ENCODE measurements around the gene ADPRS.

Gene ADPRS

GRCh38 chr1:36139521-36139920, 50.8 kb downstream of the ADPRS start:
- Histone ChIP-seq H3K9me3 (ENCODE audit: control insufficient read depth in 2 of 2, low read length in 2 of 2) (no peaks in the 10 kb centered on the region), H3K27ac (ENCODE audit: low read depth in 2 of 2, low read length in 2 of 2) (no peak overlapping the region), H3K9ac (ENCODE audit: low read depth in 1 of 2, low read length in 2 of 2) (no peak overlapping the region), H3K27me3 (ENCODE audit: control insufficient read depth in 2 of 2, insufficient read depth in 2 of 2, low read length in 2 of 2) (no peaks in the 10 kb centered on the region), H3K4me1 (ENCODE audit: control insufficient read depth in 2 of 2, insufficient read depth in 2 of 2, low read length in 2 of 2) (peaks cover 2 to 4% of the 10 kb centered on the region in 2 donors), H3K36me3 (ENCODE audit: control insufficient read depth in 2 of 2, insufficient read depth in 2 of 2, low read length in 2 of 2) (peaks cover 28 to 41% of the 10 kb centered on the region in 2 donors), H3K4me3 (ENCODE audit: low read length in 2 of 2) (no peak overlapping the region)

GRCh38 chr1:36142121-36142520, 53.4 kb downstream of the ADPRS start:
- Histone ChIP-seq H3K36me3 (ENCODE audit: control insufficient read depth in 2 of 2, insufficient read depth in 2 of 2, low read length in 2 of 2) (peaks cover 21 to 26% of the 10 kb centered on the region in 2 donors), H3K9ac (ENCODE audit: low read depth in 1 of 2, low read length in 2 of 2) (no peak overlapping the region), H3K4me1 (ENCODE audit: control insufficient read depth in 2 of 2, insufficient read depth in 2 of 2, low read length in 2 of 2) (peaks cover 2 to 4% of the 10 kb centered on the region in 2 donors), H3K27me3 (ENCODE audit: control insufficient read depth in 2 of 2, insufficient read depth in 2 of 2, low read length in 2 of 2) (no peaks in the 10 kb centered on the region), H3K4me3 (ENCODE audit: low read length in 2 of 2) (no peak overlapping the region), H3K9me3 (ENCODE audit: control insufficient read depth in 2 of 2, low read length in 2 of 2) (no peaks in the 10 kb centered on the region), H3K27ac (ENCODE audit: low read depth in 2 of 2, low read length in 2 of 2) (no peak overlapping the region)

GRCh38 chr1:36143424-36143823, 54.7 kb downstream of the ADPRS start:
- H3K27me3 ChIP-seq (ENCODE audit: control insufficient read depth in 2 of 2, insufficient read depth in 2 of 2, low read length in 2 of 2), result no peaks in the 10 kb centered on the region
- H3K4me3 ChIP-seq (ENCODE audit: low read length in 2 of 2), result no peak overlapping the region
- peaks cover 3 to 4% of the 10 kb centered on the region in 2 donors for H3K4me1 ChIP-seq (ENCODE audit: control insufficient read depth in 2 of 2, insufficient read depth in 2 of 2, low read length in 2 of 2)
- peaks cover 10 to 13% of the 10 kb centered on the region in 2 donors for H3K36me3 ChIP-seq (ENCODE audit: control insufficient read depth in 2 of 2, insufficient read depth in 2 of 2, low read length in 2 of 2)
- no peak overlapping the region for H3K9ac ChIP-seq (ENCODE audit: low read depth in 1 of 2, low read length in 2 of 2)
- no peak overlapping the region for H3K27ac ChIP-seq (ENCODE audit: low read depth in 2 of 2, low read length in 2 of 2)
- no peaks in the 10 kb centered on the region for H3K9me3 ChIP-seq (ENCODE audit: control insufficient read depth in 2 of 2, low read length in 2 of 2)
